C4-2B (cell line): ENCODE results near the gene DNAH2.

ENCODE experiments used
- CTCF ChIP-seq: fragments of 450-650 bp; conservative IDR thresholded peaks from 2 replicates; pipeline ENCODE4 v1.5.1; 2017; ENCODE audit warnings: mild to moderate bottlenecking
- ZFX ChIP-seq: fragments of 450-650 bp; IDR thresholded peaks from 2 replicates; pipeline ENCODE4 v1.6.1; 2017

- TF ChIP-seq CTCF: no peak
- TF ChIP-seq ZFX: no peak
Observed at GRCh38 chr17:7720125-7720524, 2.6 kb downstream of the DNAH2 start.
